ENCODE measurements around the gene HGD. TPM values are rescaled to one million over a fixed set of nuclear protein-coding genes. Genes with fewer than 3 reads are reported as not detected.

HGD gene, protein sequence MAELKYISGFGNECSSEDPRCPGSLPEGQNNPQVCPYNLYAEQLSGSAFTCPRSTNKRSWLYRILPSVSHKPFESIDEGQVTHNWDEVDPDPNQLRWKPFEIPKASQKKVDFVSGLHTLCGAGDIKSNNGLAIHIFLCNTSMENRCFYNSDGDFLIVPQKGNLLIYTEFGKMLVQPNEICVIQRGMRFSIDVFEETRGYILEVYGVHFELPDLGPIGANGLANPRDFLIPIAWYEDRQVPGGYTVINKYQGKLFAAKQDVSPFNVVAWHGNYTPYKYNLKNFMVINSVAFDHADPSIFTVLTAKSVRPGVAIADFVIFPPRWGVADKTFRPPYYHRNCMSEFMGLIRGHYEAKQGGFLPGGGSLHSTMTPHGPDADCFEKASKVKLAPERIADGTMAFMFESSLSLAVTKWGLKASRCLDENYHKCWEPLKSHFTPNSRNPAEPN
- 0.32 TPM in 1 of 2 replicates, not detected in the other for total RNA-seq

DNA sequence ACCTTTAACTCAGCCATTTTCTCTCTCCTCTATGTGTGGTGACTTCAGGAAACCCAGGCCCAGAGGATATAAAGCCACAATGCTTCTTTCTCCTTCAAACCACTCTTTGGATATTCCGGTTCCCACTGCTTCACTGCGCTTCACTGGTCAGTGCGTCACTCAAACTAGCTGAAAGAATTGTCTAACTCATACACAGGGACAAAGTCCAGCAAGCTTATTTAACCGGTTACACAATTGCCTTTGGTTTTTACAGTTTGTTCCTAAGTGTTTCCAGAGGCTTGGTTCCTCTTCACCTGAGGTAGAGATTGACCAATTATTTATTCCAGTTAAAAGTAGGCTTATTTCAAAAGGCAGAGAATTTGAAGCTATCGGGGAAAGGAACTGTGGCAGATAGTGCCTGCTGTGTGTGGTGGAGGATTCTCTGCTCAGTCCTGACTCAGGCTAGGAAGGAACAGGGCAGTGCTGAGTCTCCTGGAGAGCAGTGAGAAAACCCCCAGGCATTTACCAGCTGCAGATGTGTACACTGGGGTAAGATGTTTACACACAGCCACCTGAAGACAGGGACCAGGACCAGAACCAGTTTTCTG is at the start of gene HGD:
Gene HGD (minus strand): TSS at position 145 of the 587 bp plus-strand sequence. CDS start 128 bp downstream, at position 17.

DNA sequence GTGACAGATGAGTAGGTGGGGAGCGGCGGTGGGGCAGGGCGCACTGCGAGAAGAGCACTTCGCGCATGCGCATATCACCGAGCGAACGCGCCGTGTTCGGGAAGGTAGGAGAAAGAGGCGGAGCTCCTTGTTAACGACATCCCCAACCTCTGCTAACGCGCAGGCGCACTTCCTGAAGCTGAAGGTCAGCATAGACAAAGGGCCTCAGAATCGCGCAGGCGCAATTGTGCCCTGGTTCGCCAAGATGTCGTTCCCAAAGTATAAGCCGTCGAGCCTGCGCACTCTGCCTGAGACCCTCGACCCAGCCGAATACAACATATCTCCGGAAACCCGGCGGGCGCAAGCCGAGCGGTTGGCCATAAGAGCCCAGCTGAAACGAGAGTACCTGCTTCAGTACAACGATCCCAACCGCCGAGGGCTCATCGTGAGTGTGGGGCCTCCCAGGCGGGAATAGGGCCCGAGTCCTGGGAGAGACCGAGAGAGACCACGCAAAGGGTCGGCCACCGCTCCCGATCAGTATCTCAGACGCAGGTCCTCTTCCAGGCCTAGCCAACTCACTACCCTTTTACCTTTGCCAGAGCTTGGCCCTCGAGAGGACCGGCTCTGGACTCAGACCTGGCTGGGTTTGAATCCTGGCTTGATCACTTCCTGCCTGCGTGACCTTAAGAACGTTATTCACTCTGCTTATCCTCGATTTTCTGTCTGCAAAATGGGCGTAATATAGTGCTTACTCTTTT is 85.8 kb downstream of the HGD start, which contains the start of gene NDUFB4:
Gene NDUFB4 (plus strand): TSS at position 221 of the 737 bp plus-strand sequence. CDS start 24 bp downstream, at position 245.

Other genes with a start within 250 kb of the HGD start
- 483 and 818 TPM in 2 replicates for gene FSTL1, start 231.2 kb downstream of the HGD start, total RNA-seq
- 17.3 and 32.2 TPM in 2 replicates for gene NDUFB4, start 85.9 kb downstream of the HGD start, total RNA-seq
- 14.9 and 33.6 TPM in 2 replicates for gene RABL3, start 60.3 kb upstream of the HGD start, total RNA-seq
- gene GTF2E1, start 60.5 kb upstream of the HGD start, total RNA-seq, result 29.2 and 41.3 TPM in 2 replicates
- not detected in 2 replicates for gene STXBP5L, start 226.0 kb upstream of the HGD start, total RNA-seq

All from epithelial cell of umbilical artery (primary cell).